Measurements from ENCODE around the gene SMAP2.

- no peak for TF ChIP-seq RAD21 (IDR thresholded peaks at IDR 0.05; ENCODE audit: low read depth)
- TF ChIP-seq REST (IDR thresholded peaks at IDR 0.05; ENCODE audit: low read depth) = no peak
- no peak for TF ChIP-seq ZBTB7A (IDR thresholded peaks at IDR 0.05; ENCODE audit: low read depth)
- TF ChIP-seq, protein P1, sequence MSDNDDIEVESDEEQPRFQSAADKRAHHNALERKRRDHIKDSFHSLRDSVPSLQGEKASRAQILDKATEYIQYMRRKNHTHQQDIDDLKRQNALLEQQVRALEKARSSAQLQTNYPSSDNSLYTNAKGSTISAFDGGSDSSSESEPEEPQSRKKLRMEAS (IDR thresholded peaks at IDR 0.05) = no peak
- no peak for TF ChIP-seq EGR1 (IDR thresholded peaks at IDR 0.05)
- no peak for TF ChIP-seq EP300 (IDR thresholded peaks at IDR 0.05; ENCODE audit: borderline replicate concordance)
- TF ChIP-seq TAF1 (IDR thresholded peaks at IDR 0.05; ENCODE audit: low read depth) = no peak
Measured at GRCh38 chr1:40371707-40372258, 1.7 kb upstream of the SMAP2 start.

Measured in Ishikawa (cell line).